ENCODE measurements around the gene MUCL3.

GRCh38 chr6:30894935-30895334 lies 45.8 kb upstream of the MUCL3 start:
- TF ChIP-seq USF2 (CRISPR knock-in tag; IDR thresholded peaks at IDR 0.05) (no peak), CTCF (IDR thresholded peaks at IDR 0.05) (no peak), PRRX2 (CRISPR knock-in tag; IDR thresholded peaks at IDR 0.05) (no peak), NFE2L1 (CRISPR knock-in tag; IDR thresholded peaks at IDR 0.05) (no peak), E2F1 (CRISPR knock-in tag; IDR thresholded peaks at IDR 0.05) (no peak), NR2C2 (CRISPR knock-in tag; IDR thresholded peaks at IDR 0.05) (no peak), IRF1 (CRISPR knock-in tag; IDR thresholded peaks at IDR 0.05) (no peak), NFATC4 (CRISPR knock-in tag; IDR thresholded peaks at IDR 0.05) (no peak), ATF3 (CRISPR knock-in tag; conservative IDR thresholded peaks at IDR 0.05) (no peak), JAZF1 (CRISPR knock-in tag; IDR thresholded peaks at IDR 0.05) (no peak), NR1H2 (CRISPR knock-in tag; IDR thresholded peaks at IDR 0.05) (no peak), SP1 (CRISPR knock-in tag; conservative IDR thresholded peaks at IDR 0.05) (no peak)
